GM12872 (cell line): ENCODE measurements around the gene RPL13A.

Source experiments
- CTCF ChIP-seq: IDR thresholded peaks from 3 replicates; pipeline ENCODE4 v1.5.1; 2011; ENCODE audit warnings: low read depth, mild to moderate bottlenecking, low read length, moderate library complexity; ENCODE audit not compliant: insufficient read depth

RPL13A gene

DNA sequence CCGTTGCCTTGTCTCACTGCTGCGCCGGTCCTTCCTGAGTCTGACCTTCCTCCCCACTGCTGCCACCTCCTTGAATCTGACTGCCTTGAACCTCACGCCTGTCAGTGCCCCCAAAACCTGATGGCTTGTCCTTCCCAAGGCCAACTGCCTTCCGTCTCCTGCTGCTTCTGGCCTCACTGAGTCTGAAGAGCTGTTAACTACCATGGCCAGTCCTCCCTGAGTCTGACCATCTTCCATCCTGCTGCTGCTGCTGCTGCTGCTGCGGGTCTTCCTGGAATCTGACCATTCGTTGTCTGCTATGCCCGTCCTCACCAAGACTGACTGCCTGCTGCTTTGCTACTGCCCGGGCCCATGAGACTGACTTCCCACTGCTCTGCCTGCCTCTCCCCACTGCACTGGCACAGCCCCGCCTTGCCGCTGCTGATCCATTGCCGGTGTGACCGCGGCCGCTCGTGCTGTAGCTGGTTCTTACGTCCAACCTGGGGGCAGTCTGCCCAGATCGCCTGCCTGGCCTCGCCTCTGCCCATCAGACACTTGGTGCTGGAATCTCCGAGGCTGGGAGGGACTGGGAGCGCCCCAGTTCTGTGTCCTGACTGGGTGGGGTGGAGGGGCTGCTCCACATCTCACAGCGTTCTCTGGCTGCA lies 37.5 kb downstream of the RPL13A start:
- TF ChIP-seq CTCF = no peak

GRCh38 chr19:49528211-49528771 lies 40.9 kb downstream of the RPL13A start:
- TF ChIP-seq CTCF = no peak

GRCh38 chr19:49530708-49531107 lies 43.3 kb downstream of the RPL13A start:
- no peak for TF ChIP-seq CTCF

DNA sequence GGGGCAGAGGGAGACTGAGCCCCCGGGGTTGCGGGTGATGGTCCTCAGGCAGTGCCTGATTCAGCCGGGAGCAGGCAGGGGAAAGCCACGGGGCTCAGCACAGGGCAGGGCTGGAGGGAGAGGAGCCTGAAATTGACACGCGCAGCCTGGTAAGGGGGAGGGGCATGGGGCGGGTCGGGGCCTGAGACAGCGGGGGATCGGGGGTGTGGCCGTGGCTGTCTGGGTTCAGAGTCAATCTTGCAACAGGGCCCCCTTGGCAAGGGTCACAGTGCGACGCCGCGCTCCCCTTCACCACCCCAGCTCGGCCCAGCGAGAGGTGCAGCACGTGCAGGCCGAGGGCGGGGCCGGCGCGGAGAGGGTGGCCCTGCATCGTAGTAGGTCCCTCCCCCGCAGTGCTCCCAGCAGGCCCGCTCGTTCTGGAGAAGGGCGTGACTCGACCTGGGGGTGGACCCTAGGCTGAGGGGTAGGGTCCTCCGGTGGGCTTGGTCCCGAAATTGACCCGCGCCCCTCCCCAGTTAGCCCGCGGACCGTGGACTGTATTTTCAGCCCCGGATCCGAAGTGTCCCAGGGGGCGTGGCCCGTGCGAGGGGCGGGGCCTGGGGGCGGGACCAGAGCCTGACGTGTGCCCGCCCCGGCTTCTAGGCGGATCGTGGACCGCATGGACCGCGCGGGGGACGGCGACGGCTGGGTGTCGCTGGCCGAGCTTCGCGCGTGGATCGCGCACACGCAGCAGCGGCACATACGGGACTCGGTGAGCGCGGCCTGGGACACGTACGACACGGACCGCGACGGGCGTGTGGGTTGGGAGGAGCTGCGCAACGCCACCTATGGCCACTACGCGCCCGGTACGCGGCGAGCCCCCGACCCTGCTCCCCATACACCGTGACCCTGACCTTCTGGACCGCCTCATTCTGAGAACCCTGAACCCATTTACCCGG lies 46.4 kb downstream of the RPL13A start:
- peak; percentile 68 for TF ChIP-seq CTCF

DNA sequence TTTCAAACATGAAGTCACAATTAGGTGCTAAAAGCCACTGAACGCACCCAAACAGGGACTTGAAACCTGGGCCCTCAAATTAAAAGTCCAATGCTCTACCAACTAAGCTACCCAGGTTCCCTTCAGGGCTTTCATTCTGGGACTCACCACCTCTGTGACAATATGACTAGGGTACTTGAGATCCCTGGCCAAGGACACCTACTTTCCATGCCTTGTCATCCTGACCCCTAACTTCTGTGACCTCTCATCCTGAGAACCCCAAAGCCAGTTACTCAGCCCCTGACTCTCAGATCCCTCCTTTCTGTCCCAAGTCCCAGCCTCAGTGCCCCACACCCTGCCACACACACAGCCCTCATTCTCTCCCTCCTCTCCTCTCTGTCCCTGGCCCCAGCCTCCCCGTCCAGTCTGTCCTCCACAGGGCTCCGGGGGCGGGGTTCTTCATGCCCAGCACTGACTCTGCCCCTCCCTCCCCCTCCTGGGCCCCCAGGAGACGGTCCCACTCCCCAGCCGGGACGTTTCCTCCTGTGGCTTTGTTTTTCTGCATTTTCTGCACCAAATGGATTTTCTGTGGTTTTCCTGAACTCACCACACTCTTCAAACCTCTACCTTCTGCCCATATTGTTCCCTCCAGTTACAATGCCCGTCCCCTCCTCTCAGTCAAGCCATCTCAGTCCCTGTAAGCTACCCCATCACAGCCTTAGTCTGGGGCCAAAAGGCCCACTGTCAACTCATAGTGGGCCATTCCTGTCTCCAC lies 47.4 kb downstream of the RPL13A start:
- no peak for TF ChIP-seq CTCF

DNA sequence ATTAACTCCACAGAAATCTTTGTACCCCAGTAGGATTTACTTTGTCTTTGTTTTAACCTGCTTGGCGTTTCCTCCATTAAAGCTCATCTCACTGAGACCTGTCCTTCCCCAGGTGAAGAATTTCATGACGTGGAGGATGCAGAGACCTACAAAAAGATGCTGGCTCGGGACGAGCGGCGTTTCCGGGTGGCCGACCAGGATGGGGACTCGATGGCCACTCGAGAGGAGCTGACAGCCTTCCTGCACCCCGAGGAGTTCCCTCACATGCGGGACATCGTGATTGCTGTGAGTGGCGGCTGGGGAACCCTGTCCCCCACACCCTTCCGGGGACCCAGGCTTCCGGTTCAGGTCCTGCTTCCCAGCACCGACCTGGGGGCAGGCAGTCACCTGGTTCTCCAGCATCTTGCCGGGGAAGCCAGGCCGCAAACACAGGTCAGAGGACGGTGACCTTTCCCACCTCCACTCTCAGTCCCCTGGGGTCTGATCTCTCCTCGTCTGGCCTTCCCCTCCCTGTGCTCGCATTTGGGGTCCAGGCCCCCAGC lies 49.6 kb downstream of the RPL13A start:
- TF ChIP-seq CTCF = no peak
